NCI-H748 (cell line): ENCODE measurements around the gene MAPK6.
"Not testable (repeated sequence)": the region's sequence is repeated elsewhere in the genome, so short reads cannot be mapped to it uniquely, and the experiment has no call there.

Experiments used
- DNase-seq: peaks from one replicate; lab custom pipeline; 2025; ENCODE audit not compliant: unreplicated experiment; lab: John Stamatoyannopoulos, UW

The MAPK6 gene

GRCh38 chr15:52018693-52019393, at the start of gene MAPK6:
Gene MAPK6 (plus strand): TSS chr15:52019219. CDS start chr15:52046461, 27,242 bp downstream.
- peak; percentile 85 for DNase-seq

GRCh38 chr15:51969728-51970127, 49.3 kb upstream of the MAPK6 start:
- no peak for DNase-seq

GRCh38 chr15:51970132-51970817, 48.7 kb upstream of the MAPK6 start:
- DNase-seq, result peak; percentile 27

GRCh38 chr15:51971032-51971374, 48.0 kb upstream of the MAPK6 start:
- no peak for DNase-seq

- DNase-seq, result peak; percentile 97
Measured at GRCh38 chr15:51971375-51972133, 47.5 kb upstream of the MAPK6 start, which contains the start of gene LEO1. Gene LEO1 (minus strand): TSS chr15:51971778. CDS start chr15:51971745, 33 bp downstream.

- DNase-seq, result no peak
Measured at GRCh38 chr15:51973220-51973619, 45.8 kb upstream of the MAPK6 start.

- no peak for DNase-seq
Measured at GRCh38 chr15:51973775-51974174, 45.2 kb upstream of the MAPK6 start.

- peak; percentile 56 for DNase-seq
Measured at GRCh38 chr15:51982013-51982769, 36.8 kb upstream of the MAPK6 start.

GRCh38 chr15:51982770-51983103, 36.3 kb upstream of the MAPK6 start:
- DNase-seq, result no peak

- DNase-seq, result no peak
Measured at GRCh38 chr15:51991141-51991540, 27.9 kb upstream of the MAPK6 start.

GRCh38 chr15:51992953-51993352, 26.1 kb upstream of the MAPK6 start:
- no peak for DNase-seq

- no peak for DNase-seq
Measured at GRCh38 chr15:52002351-52002750, 16.7 kb upstream of the MAPK6 start.

GRCh38 chr15:52003089-52003488, 15.9 kb upstream of the MAPK6 start:
- not testable (repeated sequence) for DNase-seq

- DNase-seq, result no peak
Measured at GRCh38 chr15:52003710-52004109, 15.3 kb upstream of the MAPK6 start.

GRCh38 chr15:52004806-52005205, 14.2 kb upstream of the MAPK6 start:
- no peak for DNase-seq

- DNase-seq, result no peak
Measured at GRCh38 chr15:52005748-52006701, 13.0 kb upstream of the MAPK6 start.

GRCh38 chr15:52006702-52007340, 12.2 kb upstream of the MAPK6 start:
- no peak for DNase-seq

GRCh38 chr15:52008359-52008697, 10.7 kb upstream of the MAPK6 start:
- DNase-seq, result no peak

GRCh38 chr15:52008698-52009434, 10.2 kb upstream of the MAPK6 start:
- peak; percentile 87 for DNase-seq
